GM18498 (cell line): ENCODE measurements around the gene ZNF664.

Experiments used
- ATAC-seq: cut with Tn5 transposase; IDR thresholded peaks from one replicate; pipeline ENCODE4 v1.9.1; 2021; ENCODE audit warnings: mild to moderate bottlenecking, moderate library complexity; ENCODE audit not compliant: unreplicated experiment

Gene ZNF664

DNA sequence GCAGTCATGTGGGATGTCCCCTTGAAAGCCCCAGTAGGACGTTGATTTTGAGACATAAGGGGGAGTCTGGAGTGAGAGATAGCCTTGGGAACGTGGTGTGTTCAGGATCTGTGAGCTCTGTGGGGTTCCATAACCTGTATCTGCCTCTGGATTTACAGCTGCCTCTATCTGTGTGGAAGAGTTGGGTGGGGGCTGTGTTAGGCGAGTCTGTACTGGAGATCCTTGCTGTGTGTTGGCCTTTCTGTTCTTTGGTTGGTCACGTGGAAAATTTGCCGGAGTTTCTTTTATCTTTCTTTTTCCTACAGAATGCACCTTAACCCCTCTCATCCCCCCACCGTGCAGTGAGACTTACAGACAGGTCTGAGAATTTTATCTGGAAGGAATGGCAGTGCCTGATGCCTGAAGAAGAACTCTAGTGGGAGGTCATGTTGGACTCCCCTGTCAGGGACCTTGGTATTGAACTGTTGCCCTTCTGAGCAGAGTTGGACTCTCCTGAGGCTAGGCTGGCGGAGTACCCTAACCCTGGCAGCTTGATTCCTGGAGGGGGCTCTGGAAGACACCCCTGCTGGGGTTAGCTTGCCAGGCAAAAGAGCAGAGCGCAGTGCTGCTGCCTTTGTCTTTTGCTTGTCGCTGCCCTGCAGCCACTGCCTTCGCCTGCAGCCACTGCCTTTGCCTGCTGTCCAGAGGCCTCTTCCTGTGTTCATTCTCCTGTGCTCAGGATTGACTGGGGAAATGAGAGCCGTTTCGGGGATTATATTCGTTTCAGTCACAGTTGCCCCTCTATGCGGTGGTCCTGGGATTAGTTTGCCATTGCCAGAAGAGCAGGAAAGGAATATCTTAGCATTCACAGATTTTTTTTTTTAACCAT is 34.1 kb downstream of the ZNF664 start:
- no peak for ATAC-seq

DNA sequence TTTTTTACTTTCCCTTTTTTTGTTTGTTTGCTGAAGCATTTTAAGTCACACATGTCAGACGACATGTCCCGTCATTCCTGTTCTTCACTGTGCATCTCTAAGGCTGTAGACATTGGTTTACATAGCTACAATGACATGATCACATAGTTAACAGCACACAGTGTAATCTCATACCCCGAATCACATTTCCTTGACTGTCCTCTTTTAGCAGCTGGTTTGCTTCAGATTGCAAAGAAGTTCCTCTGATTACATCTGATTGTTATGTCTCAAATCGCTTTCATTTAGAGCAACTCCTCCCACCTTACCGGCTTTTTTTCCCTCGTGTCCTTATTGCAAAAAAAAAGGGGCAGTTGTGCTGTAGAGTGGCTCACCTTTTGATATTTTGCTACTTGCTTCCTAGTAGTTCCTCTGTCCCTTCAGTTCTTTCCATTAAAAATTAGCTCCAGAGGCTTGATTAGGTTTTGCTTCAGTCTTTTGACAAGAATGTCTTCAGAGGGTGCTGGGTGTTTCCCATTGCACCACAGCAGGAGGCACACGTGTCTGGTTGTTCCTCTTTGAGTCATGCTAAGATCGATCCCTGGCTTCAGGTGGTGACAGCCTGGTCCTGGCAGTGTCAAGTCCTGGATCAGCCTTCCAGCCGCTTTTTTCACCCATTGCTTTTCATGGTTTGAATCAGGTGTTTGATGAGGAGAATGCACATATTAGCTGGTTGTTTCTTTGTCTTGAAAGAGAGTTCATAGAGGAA is 35.0 kb downstream of the ZNF664 start:
- ATAC-seq, result no peak

DNA sequence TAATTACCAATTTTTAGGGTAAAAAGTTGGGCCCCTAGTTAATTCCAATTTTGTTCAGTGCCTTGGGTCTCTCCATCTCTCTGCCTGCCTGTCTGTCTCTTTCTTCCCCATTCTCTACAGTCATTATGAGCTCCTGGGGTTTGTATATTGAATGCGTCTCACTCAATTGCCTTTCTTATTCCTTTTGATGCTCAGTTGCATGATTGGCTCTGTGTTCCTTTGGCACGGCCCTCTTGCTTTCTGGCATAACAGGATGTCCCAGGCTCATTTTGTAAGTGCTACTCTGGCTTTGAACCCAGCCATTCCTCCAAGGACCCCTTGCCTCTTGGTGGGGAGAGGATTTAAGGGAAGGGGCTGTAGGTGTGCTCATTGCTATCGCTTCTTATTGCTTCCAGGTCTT is 35.6 kb downstream of the ZNF664 start:
- no peak for ATAC-seq

DNA sequence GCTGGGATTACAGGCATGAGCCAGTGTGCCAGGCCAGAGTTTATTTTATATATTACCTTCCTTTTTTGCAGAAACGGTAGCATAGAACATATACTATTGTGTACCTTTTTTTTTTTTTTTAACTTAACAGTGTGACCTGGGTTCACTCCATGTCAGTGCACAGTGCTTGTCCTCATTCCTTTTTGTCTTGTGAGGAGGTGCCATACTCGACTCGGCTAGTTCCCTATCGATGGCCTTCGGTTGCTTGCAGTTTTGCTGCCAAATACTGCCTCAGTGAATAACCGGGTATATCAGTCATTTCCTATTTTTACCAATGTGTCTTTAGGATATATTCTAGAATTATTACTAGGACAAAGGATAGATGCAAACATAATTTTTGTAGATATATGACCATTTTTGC is 36.8 kb downstream of the ZNF664 start:
- ATAC-seq, result no peak

DNA sequence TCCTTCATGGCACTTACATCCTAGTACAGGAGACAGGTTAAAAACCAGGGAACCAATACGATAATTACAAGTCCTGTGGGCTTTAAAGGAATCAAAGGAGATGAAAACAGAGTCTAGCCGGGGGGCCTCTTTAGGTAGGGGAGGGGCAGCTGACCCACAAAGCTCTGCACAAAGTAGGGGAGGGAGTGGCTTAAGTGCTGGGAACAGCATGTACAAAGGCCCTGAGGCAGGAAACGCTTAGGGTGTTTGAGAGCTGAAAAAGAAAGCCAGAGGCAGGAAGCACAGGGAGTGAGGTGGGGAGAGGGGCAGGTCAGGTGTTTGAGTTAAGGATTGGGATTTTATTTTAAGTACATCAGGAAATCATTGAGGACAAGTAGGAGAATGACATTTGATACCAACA is 37.7 kb downstream of the ZNF664 start:
- ATAC-seq, result no peak

DNA sequence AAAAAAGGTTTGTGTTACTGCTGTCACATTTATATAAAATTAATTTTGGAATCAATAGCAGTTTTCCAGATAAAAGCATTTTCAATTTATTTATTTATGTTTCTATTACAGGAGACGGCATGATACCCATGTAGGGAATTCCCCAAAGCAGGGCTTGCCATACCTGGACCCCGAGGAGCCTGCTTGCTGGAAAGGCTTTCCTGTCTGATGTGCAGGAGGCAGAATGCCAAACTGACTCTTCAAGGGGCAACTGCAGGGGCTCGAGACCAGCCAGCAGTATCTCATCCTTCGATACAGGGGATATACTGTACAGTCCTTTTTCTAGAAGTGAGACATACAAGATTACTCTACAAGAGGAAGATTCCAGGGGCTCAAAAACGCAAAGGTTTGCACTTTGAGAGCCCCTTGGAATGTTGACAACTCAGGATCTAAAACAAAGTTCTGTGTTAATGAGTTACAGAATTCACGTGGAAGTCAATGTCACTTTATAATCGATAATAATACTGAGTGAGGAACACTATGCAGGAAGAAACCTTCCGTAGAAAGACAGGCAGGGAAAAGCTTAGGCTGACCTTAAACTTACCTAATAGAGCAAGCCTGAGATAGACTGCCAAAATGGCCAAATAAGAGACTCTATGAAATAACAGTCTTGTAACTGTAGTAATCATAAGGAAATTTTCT is 38.6 kb downstream of the ZNF664 start:
- ATAC-seq, result no peak

DNA sequence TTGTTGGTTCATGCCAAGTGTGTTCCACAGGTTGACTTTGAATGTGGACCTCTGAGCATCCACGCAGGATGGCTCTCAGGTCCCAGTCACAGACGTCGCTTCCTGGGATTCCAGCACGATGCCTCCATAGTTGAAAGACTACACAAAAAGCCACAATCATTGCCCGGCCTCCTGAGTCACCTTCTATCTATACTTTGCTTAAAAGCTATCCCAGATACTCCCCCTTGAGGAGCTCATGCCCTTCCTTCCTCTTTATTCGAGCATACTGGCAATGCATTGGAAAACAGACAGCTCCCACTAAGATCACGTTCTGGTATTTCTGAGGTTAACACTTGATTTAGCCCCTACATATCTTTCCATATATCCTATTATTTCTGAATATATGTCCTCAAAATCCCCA is 40.1 kb downstream of the ZNF664 start:
- no peak for ATAC-seq

DNA sequence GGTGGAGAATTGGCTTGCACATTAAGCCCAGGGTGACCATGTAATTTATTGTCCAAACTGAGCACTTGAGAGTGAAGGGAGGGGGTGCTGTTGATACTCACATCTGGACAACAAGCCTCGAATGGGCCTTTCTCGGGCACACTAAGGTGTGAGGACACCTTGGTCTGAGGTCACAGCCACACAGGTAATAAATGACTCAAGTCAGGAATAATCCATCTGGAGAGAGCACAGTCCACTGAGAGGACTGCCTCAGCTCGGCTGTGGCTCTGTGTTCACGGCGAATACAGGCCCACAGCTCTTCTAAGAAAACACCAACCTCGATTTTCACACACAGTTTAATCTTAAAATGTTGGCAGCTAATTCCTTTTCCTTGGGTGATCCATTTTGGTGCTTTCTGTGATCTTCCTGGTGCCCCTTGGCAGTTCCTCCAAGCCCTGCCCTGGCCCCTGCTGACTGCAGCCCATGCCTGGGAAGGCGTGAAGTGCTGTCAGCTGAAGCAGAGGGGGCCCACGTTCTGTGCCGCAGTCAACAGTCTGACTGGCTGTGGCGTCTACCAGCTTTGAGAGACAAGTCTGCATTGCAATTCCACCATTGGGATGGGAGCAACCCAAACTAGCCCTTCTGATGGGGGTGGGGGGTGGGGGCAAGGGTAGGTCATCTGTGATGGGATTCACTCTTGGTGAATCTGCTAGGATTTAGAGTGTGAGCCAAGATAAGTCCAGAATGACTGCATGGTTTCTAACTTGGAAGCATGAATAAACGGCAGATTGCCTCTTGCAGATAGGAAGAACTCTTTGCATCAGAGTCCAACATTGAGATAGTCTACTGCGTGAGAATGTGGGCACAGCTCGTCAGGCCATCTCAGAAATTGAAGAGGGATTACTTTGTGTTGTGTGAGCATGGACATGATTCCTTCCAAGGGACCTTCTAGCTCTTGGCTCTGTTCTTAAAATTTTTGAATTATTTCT is 42.8 kb downstream of the ZNF664 start:
- ATAC-seq, result no peak

DNA sequence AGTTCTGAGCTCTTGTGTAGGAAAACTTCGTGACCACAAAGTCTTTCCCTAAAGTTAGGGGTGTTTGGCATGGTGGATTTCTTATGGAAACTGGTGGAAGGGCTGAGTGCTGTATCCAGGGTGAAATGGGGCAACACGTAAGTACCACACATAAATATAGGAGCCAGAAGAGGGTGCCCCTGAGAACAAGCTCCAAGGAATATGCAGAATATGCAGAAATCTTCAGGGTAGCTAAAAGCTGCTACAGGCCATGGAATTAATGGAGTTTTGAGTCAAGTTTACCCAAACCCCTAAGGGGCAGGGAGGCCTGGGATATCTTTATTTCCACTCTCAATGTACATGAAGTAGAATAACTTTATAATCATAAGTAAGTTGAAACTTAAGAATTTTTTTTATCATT is 44.0 kb downstream of the ZNF664 start:
- no peak for ATAC-seq

DNA sequence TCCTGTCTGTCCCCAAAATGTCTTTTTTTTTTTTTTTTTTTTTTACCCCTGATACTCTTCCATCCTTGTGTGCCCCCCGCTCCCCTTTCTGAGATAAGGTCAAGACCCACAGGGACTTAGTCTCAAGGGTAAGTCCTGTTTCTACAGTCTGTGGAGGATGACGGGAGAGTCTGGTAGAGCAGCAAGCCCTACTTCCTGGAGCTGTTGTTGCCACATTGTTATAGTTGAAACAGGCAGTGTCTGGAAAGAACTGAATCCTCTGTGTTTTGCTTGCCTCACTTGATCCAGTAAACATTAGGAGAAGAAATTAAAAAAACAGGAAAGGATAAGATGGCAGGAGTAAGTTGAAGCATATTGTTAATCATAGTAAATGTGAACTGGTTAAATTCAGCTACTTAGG is 45.5 kb downstream of the ZNF664 start:
- no peak for ATAC-seq

DNA sequence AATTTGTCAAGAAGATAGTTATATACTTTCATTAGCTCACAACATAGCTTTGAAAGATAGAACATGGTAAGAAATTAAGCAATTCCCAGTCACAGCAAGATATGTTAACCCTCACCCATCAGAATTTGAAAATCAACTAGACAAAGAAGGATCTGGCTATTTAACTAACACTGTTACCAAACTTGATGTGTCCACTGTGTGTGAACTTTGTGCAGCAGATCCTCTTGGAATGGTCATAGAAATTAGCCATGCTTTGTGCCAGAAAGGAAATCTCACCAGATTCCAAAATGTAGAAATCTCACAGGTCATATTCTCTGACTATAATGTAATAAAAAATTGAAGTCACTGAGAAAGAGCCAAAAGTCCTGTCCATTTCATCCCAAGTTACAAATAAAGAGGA is 46.1 kb downstream of the ZNF664 start:
- no peak for ATAC-seq

DNA sequence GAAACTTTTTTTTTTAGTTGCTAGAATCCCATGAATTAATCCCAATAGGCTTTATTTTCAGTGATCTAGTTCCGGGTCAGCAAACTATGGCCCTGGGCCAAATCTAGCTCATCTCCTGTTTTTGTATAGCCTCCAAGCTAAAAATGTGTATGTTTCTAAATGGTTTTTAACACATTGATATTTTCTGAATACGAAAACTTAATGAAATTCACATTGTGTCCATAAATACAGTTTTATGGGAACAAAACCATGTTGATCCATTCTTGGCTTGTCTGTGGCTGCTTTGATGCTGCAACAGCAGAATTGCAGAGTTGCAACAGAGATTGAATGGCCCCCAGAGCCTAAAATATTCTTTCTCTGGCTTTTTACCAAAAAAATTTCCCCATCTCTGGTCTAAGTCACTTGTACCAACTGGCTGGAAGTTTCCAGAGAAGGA is 47.5 kb downstream of the ZNF664 start:
- ATAC-seq, result no peak

DNA sequence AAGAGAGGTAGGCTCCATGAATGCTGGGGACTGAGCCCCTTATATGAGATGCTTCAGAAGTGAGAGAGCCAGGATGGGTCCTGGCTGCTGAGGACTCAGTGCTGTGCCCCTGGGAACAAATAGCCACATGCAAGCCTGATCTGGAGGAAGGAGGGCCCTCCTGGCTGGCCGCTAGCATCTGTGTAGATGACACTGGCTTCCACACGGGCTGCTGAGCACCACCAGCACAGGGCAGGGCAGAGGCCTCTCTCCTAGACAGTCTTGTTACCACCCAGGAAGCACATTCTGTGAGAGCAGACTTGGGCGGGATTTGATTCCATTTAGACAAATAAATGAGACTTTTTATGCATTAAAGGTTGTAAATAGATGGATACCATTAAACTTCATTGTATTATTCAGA is 48.0 kb downstream of the ZNF664 start:
- ATAC-seq, result no peak

DNA sequence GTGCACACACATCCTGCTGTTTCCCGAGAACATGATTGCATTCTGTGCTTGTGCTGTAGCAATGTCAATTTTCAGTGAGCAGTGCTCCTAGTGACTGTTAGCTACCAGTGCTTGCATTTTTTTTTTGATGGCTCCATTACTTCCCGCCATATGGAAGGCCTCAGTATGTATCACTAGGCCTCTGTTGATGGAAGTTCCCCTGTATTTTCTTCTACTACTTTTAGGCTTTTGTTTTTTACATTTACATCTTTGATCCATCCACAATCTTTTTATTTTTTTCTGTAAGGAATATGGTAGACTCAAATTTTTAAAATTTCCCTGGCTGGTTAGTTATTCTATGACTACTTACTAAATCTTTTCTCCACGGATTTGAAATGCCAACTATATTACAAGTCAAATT is 49.1 kb downstream of the ZNF664 start:
- ATAC-seq, result no peak

DNA sequence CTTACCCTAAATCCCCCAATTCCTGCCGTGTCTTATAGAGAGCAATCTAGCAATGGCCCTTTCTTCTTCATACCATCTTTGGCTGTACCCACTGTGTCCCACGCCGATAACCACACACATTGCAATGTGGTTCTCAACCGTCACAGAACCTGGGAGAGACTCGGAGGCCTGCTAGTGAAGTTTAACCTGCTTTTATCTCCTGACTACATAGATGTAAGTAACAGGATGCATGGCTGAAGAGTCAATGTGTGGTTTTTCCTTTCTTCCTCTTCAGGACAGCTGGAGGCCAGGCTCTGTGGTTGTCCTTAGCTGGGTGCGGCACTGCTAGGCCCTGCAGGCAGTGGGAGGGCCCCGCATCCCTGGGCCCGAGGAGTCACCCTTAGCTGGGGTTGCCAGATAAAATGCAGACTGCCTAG is 51.3 kb downstream of the ZNF664 start:
- ATAC-seq, result no peak

DNA sequence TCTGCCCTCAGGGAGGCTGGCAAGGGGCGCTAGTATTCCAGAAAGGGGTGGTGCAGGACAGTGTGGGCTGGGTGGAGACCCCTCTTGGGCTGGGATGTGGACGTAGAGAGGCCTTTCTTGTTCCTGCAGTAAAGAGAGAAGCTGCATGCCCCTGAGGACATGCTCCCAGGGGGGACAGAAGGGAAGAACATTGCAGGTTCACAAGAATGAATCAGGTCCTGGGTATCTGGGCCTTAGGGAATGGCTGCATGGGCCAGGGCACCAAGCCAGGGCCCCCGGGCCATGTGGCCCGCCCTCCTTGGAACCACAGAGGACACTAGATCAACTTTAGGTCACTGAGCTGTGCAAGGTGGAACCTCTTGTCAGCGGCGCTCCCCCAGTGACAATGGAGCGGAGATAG is 51.8 kb downstream of the ZNF664 start:
- no peak for ATAC-seq

DNA sequence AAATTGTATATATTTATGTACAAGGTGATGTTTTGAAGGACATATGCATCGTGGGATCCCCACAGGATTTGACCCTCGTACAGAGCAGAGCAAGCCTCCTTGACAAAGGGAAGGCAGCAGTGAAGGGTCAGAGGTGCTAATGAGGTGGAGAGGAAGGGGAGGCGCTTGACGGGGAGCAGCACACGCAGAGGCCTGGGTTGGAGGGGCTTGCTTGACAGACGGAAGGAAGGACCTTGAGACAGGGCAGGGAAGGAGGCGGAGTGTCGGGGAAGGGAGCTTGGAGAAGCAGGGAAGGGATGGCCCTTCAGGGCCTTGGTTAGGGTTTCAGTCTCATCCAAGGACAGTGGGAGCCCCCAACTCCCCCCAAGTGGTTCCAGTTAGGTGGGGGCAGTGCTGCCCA is 52.6 kb downstream of the ZNF664 start:
- ATAC-seq, result no peak

DNA sequence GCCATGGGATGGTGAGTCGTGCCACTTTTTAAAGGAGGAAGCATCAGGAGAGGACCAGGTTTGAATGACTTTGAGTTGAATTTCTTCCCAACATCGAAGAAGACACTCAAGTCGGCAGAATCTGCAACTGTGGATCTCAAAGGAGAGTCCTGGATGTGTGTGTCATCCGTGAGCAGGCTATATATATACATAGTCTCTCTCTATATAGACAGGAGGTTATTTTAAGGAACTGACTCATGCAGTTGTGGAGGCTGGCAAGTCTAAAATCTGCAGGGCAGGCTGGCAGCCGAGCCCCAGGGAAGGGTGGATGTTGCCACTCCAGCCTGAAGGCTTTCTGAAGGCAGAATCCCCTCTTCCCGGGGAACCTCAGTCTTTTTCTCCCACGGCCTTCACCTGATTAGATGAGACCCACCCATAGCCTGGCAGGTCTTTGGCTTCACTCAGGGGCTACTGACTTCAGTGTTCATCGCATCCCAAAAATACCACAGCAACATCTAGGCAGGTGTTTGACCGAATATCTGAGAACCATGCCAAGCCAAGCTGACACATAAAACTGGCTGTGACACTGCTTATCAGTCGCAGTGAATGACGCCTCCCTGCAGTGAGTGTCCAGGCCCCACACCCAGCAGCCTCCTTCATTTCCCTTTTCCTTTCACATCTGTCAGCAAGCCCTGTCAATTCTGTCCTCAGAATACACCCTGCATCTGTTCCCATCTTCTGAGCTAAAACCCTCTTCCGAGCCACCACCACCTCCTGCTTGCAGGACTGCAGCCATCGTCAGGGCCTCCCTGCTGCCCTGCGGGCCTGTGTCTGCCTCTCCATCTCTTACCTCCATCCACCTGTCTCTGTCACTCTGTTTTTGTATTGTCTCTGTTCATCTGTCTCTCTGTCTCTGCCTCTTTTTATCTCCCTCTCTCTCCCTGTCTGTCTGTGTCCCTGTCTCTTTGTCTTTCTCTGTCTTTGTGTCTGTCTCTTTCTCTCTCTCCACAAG is 54.0 kb downstream of the ZNF664 start:
- no peak for ATAC-seq

DNA sequence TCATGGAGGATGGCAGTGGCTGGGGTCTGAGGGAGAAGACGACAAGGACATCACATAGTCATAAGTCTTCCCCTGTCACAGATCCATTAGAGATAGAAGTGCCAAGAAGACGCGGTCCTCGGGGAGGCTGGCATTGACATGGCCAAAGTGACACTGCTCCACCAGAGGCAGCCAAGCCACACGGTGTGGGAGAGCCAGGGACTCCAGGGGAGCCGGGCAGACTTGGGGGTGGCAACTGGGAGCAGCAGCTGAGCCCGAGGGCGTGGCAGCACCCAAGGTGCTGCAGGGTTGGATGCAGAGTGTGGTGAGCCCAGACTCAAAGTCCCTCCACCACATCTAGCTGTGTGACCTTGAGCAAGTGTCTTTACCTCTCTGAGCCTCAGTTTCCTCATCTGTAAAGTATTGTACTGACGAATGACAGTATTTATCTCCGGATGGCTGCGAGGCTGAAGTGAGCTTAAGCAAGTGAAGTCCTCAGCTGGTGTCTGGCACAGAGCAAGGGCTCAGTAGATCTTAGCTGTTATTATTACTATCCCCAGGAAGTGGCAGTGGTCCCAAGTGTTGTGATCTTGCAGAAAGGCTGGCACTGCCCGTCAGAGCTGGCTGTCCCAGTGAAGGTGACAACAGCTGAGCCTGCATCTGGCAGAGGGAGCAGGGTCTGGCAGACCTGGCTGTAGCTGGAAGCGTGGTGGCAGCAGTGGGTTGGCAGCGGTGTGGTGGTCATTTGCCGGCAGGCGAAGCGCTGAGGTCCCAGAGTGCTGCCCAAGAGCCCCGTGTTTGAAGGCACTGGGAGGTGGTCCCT is 54.9 kb downstream of the ZNF664 start:
- ATAC-seq, result no peak
